ENCODE data around the gene AARSD1. TPM values are rescaled to one million over a fixed set of nuclear protein-coding genes. Genes with fewer than 3 reads are reported as not detected.

AARSD1 gene, protein sequence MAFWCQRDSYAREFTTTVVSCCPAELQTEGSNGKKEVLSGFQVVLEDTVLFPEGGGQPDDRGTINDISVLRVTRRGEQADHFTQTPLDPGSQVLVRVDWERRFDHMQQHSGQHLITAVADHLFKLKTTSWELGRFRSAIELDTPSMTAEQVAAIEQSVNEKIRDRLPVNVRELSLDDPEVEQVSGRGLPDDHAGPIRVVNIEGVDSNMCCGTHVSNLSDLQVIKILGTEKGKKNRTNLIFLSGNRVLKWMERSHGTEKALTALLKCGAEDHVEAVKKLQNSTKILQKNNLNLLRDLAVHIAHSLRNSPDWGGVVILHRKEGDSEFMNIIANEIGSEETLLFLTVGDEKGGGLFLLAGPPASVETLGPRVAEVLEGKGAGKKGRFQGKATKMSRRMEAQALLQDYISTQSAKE
- total RNA-seq (10 to 100 TPM; 18.5 to 41.3 (median 25.7) TPM), polyA plus RNA-seq (10 to 100 TPM; 14.6 to 41.5 (median 21.6) TPM)

DNA sequence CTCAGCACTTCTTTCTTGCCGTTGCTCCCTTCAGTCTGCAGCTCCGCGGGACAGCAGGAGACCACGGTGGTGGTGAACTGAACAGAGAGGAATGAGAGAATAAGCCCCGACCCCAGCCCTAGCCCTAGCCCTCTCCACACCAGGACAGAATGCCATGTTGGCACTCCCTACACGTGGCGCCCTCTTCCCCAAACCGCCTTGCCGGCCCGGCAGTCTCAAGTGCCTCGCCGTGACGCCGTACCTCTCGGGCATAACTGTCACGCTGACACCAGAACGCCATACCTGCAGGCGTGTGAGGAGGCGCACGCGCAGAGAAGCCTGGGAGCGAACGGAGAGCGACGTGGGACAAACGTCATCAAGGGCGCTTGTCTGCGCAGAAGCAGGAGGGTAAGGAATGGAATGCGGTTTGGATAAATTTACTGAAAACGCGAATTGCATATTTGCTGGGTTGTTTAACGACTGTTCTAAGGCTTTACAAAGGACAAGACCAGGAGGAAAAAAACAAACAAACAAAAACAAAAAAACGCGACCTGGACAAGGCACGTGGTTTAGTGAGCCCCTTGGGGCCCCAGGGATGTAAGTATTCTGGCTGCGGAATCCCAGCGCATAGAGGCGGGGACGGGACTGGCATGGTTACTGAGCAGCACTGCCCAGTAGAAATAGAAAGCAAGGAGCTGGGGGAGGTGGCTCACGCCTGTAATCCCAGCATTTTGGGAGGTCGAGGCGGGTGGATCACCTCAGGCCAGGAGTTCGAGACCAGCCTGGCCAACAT is at the start of gene AARSD1:
Gene AARSD1 (minus strand): TSS at position 294 of the 772 bp plus-strand sequence. CDS start 14 bp downstream, at position 280.
- 1% methylated on average over 43 of the region's 43 CpGs for WGBS, 2 donors
- Histone ChIP-seq H3K27ac (peak within 1 kb of the TSS; percentile 84 to 91 (median 87)), H3K4me3 (peak within 1 kb of the TSS; percentile 54 to 72 (median 64)), H3K4me1 (peaks cover 0 to 18% (median 9%) of the 10 kb centered on the region in 4 donors), H3K27me3 (no peaks in the 10 kb centered on the region), H3K36me3 (peaks cover 17 to 35% (median 24%) of the 10 kb centered on the region in 4 donors), H3K9me3 (no peaks in the 10 kb centered on the region)
- peak; percentile 96 for DNase-seq
- peak in 1 of 4 donors; percentile 53 for TF ChIP-seq EP300 (IDR thresholded peaks at IDR 0.05)
- TF ChIP-seq, protein P1, sequence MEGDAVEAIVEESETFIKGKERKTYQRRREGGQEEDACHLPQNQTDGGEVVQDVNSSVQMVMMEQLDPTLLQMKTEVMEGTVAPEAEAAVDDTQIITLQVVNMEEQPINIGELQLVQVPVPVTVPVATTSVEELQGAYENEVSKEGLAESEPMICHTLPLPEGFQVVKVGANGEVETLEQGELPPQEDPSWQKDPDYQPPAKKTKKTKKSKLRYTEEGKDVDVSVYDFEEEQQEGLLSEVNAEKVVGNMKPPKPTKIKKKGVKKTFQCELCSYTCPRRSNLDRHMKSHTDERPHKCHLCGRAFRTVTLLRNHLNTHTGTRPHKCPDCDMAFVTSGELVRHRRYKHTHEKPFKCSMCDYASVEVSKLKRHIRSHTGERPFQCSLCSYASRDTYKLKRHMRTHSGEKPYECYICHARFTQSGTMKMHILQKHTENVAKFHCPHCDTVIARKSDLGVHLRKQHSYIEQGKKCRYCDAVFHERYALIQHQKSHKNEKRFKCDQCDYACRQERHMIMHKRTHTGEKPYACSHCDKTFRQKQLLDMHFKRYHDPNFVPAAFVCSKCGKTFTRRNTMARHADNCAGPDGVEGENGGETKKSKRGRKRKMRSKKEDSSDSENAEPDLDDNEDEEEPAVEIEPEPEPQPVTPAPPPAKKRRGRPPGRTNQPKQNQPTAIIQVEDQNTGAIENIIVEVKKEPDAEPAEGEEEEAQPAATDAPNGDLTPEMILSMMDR (IDR thresholded peaks at IDR 0.05) = no peak
- peak; percentile 70 to 82 for TF ChIP-seq POLR2A (IDR thresholded peaks at IDR 0.05)
- TF ChIP-seq POLR2AphosphoS5 (IDR thresholded peaks at IDR 0.05) = peak; percentile 94 to 95 (median 95)
- intact Hi-C loops (cut with DNase I) = no loop called here

- no peak for DNase-seq
- Histone ChIP-seq H3K4me1 (peaks cover 0 to 26% (median 21%) of the 10 kb centered on the region in 4 donors), H3K36me3 (peaks cover 10 to 61% (median 32%) of the 10 kb centered on the region in 4 donors), H3K9me3 (no peaks in the 10 kb centered on the region), H3K27me3 (no peaks in the 10 kb centered on the region), H3K4me3 (no peak overlapping the region), H3K27ac (peak overlapping the region in 3 of 4 donors; percentile 11 to 67 (median 54))
- intact Hi-C loops (cut with DNase I) = no loop called here
- WGBS, 2 donors = 92% methylated on average over 8 of the region's 8 CpGs
- no peak for TF ChIP-seq EP300 (IDR thresholded peaks at IDR 0.05)
- TF ChIP-seq POLR2A (IDR thresholded peaks at IDR 0.05) = no peak
- TF ChIP-seq, protein P1 (IDR thresholded peaks at IDR 0.05) = no peak
- TF ChIP-seq POLR2AphosphoS5 (IDR thresholded peaks at IDR 0.05) = no peak
These were observed 49.0 kb upstream of the AARSD1 start for GRCh38 chr17:43013296-43013695.

- 73 to 85% methylated on average over 15 of the region's 15 CpGs for WGBS, 2 donors
- no peak overlapping the region for H3K4me3 ChIP-seq
- intact Hi-C loops (cut with DNase I) = no loop called here
- H3K4me1 ChIP-seq = peaks cover 0 to 35% (median 31%) of the 10 kb centered on the region in 4 donors
- DNase-seq = no peak
- H3K27me3 ChIP-seq = no peaks in the 10 kb centered on the region
- peaks cover 10 to 49% (median 24%) of the 10 kb centered on the region in 4 donors for H3K36me3 ChIP-seq
- peak overlapping the region in 3 of 4 donors; percentile 2 to 45 (median 38) for H3K27ac ChIP-seq
- TF ChIP-seq, protein P1 (IDR thresholded peaks at IDR 0.05) = no peak
- TF ChIP-seq EP300 (IDR thresholded peaks at IDR 0.05) = no peak
- TF ChIP-seq POLR2A (IDR thresholded peaks at IDR 0.05) = no peak
- no peak for TF ChIP-seq POLR2AphosphoS5 (IDR thresholded peaks at IDR 0.05)
- H3K9me3 ChIP-seq = no peaks in the 10 kb centered on the region
These were observed 47.6 kb upstream of the AARSD1 start for GRCh38 chr17:43011728-43012472.

DNA sequence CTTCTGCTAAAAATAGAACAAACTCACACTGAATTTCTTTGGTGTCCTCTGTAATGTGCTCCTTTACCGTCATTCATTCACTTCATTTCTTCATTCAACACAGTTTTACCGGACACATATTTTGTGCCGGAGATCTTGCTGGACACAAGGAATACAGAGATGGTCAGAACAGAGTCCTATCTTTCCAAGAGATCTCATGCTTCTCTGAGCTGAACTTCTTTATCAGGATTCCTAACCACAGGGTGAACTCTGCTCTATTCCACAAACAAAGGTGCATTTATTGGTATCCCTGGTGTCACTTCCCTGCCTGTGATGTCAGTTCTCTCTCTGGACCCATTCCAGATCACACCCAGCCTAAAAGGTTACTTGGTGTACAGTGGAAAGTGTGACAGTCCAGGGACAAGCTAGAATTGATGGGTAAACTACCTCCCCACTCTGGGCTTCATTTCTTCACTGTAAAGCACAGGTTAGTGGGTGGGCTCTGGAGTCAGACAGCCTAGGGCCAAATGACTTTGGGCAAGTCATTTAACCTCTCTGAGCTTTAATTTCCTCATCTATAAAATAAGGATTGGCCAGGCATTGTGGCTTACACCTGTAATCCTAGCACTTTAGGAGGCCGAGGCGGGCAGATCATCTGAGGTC is 46.5 kb upstream of the AARSD1 start:
- WGBS, 2 donors = 18 to 61% methylated on average over 5 of the region's 5 CpGs
- no peak for DNase-seq
- H3K36me3 ChIP-seq = peaks cover 10 to 38% (median 16%) of the 10 kb centered on the region in 4 donors
- peak overlapping the region in 2 of 4 donors; percentile 2 to 45 for H3K27ac ChIP-seq
- intact Hi-C loops (cut with DNase I) = no loop called here
- no peak overlapping the region for H3K4me3 ChIP-seq
- H3K4me1 ChIP-seq = peaks cover 0 to 35% (median 32%) of the 10 kb centered on the region in 4 donors
- H3K9me3 ChIP-seq = no peaks in the 10 kb centered on the region
- TF ChIP-seq EP300 (IDR thresholded peaks at IDR 0.05) = no peak
- TF ChIP-seq, protein P1 (IDR thresholded peaks at IDR 0.05) = no peak
- TF ChIP-seq POLR2AphosphoS5 (IDR thresholded peaks at IDR 0.05) = no peak
- no peak for TF ChIP-seq POLR2A (IDR thresholded peaks at IDR 0.05)
- H3K27me3 ChIP-seq = no peaks in the 10 kb centered on the region
